Fibroblast of lung (primary cell): ENCODE data around the gene KRT15.

Experiments used
- EZH2 ChIP-seq: IDR thresholded peaks from 2 replicates; pipeline ENCODE4 v1.5.1; 2012; ENCODE audit warnings: low read length, control low read depth, mild to moderate bottlenecking; ENCODE audit errors: missing control alignments
- TF ChIP-seq, protein P1 (sequence below), 2 donors: IDR thresholded peaks in 1 of 2; conservative IDR thresholded peaks in 1 of 2; 1 replicate in 1 of 2; 2 replicates in 1 of 2; pipeline ENCODE4 v1.5.1; 2011 to 2012; ENCODE audit warnings: low read length in 2 of 2, control low read depth in 1 of 2, inconsistent platforms in 1 of 2, low read depth in 1 of 2, mild to moderate bottlenecking in 1 of 2

- TF ChIP-seq, protein P1, sequence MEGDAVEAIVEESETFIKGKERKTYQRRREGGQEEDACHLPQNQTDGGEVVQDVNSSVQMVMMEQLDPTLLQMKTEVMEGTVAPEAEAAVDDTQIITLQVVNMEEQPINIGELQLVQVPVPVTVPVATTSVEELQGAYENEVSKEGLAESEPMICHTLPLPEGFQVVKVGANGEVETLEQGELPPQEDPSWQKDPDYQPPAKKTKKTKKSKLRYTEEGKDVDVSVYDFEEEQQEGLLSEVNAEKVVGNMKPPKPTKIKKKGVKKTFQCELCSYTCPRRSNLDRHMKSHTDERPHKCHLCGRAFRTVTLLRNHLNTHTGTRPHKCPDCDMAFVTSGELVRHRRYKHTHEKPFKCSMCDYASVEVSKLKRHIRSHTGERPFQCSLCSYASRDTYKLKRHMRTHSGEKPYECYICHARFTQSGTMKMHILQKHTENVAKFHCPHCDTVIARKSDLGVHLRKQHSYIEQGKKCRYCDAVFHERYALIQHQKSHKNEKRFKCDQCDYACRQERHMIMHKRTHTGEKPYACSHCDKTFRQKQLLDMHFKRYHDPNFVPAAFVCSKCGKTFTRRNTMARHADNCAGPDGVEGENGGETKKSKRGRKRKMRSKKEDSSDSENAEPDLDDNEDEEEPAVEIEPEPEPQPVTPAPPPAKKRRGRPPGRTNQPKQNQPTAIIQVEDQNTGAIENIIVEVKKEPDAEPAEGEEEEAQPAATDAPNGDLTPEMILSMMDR (conservative IDR thresholded peaks at IDR 0.05 in 1 of 2, IDR thresholded peaks at IDR 0.05 in 1 of 2; ENCODE audit: low read depth in 1 of 2, low read length in 2 of 2) = no peak
- TF ChIP-seq EZH2 = no peak
Measured at GRCh38 chr17:41476866-41477815, 41.5 kb downstream of the KRT15 start.
